ENCODE measurements around the gene RYK. TPM values are rescaled to one million over a fixed set of nuclear protein-coding genes. Genes with fewer than 3 reads are reported as not detected.

Gene RYK
- total RNA-seq, 1 experiment from 2014 or later = 55.2 TPM

GRCh38 chr3:134136604-134137003 is 114.1 kb downstream of the RYK start:
- Histone ChIP-seq H3K4me2 (ENCODE audit: low read length) (no peak overlapping the region), H3K27ac (ENCODE audit: low read depth, low read length) (no peak overlapping the region), H3K9me3 (ENCODE audit: control insufficient read depth in 1 of 2, insufficient read depth in 1 of 2, low read depth in 1 of 2, low read length in 2 of 2) (no peaks in the 10 kb centered on the region), H3K9ac (ENCODE audit: low read length) (no peak overlapping the region), H4K20me1 (ENCODE audit: insufficient read depth) (no peaks in the 10 kb centered on the region), H3K27me3 (ENCODE audit: insufficient read depth, low read length) (no peaks in the 10 kb centered on the region), H3K79me2 (ENCODE audit: insufficient read depth, low read length) (no peaks in the 10 kb centered on the region), H3K4me3 (replicated peaks in 1 of 2; ENCODE audit: low read depth in 1 of 2, low read length in 2 of 2) (no peak overlapping the region), H3K4me1 (ENCODE audit: control insufficient read depth in 1 of 2, insufficient read depth in 2 of 2, low read length in 2 of 2) (peaks cover 0 to 9% of the 10 kb centered on the region in 2 experiments; a peak in 1 of 4 replicates), H2AFZ (ENCODE audit: low read depth, low read length, poor library complexity, severe bottlenecking) (no peak overlapping the region), H3K9me2 (ENCODE audit: insufficient read depth) (no peaks in the 10 kb centered on the region), H3K36me3 (ENCODE audit: control insufficient read depth in 1 of 2, insufficient read depth in 2 of 2, low read length in 2 of 2) (no peaks in the 10 kb centered on the region)
- BruUV-seq (replicated peaks) = no TSS peak
- TF ChIP-seq ATF3 (IDR thresholded peaks at IDR 0.05) (no peak), ELF1 (IDR thresholded peaks at IDR 0.05; ENCODE audit: borderline replicate concordance, low read depth) (no peak), EGR1 (IDR thresholded peaks at IDR 0.05; ENCODE audit: low read depth) (no peak), JUND (IDR thresholded peaks at IDR 0.05) (no peak), EZH2phosphoT487 (IDR thresholded peaks at IDR 0.05; ENCODE audit: borderline replicate concordance) (no peak), TCF7L2 (IDR thresholded peaks at IDR 0.05; ENCODE audit: borderline replicate concordance, extremely low read depth, insufficient read depth, insufficient read length) (no peak), POLR2AphosphoS5 (IDR thresholded peaks at IDR 0.05; ENCODE audit: low read depth, low read length) (no peak), EZH2 (IDR thresholded peaks at IDR 0.05) (no peak), POLR2A (IDR thresholded peaks at IDR 0.05; ENCODE audit: borderline replicate concordance, extremely low read depth, insufficient read depth, insufficient read length) (no peak), ZBTB33 (IDR thresholded peaks at IDR 0.05; ENCODE audit: extremely low read depth, insufficient replicate concordance, low read length) (no peak), ZFX (IDR thresholded peaks at IDR 0.05) (no peak), SP1 (IDR thresholded peaks at IDR 0.05; ENCODE audit: low read depth) (no peak)
- TF ChIP-seq, protein P1, sequence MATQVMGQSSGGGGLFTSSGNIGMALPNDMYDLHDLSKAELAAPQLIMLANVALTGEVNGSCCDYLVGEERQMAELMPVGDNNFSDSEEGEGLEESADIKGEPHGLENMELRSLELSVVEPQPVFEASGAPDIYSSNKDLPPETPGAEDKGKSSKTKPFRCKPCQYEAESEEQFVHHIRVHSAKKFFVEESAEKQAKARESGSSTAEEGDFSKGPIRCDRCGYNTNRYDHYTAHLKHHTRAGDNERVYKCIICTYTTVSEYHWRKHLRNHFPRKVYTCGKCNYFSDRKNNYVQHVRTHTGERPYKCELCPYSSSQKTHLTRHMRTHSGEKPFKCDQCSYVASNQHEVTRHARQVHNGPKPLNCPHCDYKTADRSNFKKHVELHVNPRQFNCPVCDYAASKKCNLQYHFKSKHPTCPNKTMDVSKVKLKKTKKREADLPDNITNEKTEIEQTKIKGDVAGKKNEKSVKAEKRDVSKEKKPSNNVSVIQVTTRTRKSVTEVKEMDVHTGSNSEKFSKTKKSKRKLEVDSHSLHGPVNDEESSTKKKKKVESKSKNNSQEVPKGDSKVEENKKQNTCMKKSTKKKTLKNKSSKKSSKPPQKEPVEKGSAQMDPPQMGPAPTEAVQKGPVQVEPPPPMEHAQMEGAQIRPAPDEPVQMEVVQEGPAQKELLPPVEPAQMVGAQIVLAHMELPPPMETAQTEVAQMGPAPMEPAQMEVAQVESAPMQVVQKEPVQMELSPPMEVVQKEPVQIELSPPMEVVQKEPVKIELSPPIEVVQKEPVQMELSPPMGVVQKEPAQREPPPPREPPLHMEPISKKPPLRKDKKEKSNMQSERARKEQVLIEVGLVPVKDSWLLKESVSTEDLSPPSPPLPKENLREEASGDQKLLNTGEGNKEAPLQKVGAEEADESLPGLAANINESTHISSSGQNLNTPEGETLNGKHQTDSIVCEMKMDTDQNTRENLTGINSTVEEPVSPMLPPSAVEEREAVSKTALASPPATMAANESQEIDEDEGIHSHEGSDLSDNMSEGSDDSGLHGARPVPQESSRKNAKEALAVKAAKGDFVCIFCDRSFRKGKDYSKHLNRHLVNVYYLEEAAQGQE (IDR thresholded peaks at IDR 0.05; ENCODE audit: low read depth) = no peak
- ChIA-PET RAD21 (ENCODE audit: low non-redundant PET in 1 of 2, low total read pairs in 2 of 2, uncharacterized antibody in 2 of 2, unreplicated experiment in 2 of 2) (no interaction called here), POLR2A (no interaction called here), CTCF (no interaction called here)
- no peak for ATAC-seq
- intact Hi-C loops (cut with micrococcal nuclease) = no loop called here
- DNase-seq (ENCODE audit: low read depth, low spot score) = no peak

Data from HCT116 (cell line).